ENCODE data around the gene EXOC4. TPM values are rescaled to one million over a fixed set of nuclear protein-coding genes. Genes with fewer than 3 reads are reported as not detected.

The EXOC4 gene
- total and polyA plus RNA-seq, 2 donors (not counting 3 experiments of a cell fraction or from before 2014, with no cell fraction given): 20.3 to 73.1 TPM

GRCh38 chr7:133619491-133619890 lies 366.6 kb downstream of the EXOC4 start:
- intact Hi-C loops (cut with micrococcal nuclease): loop anchor here (1.0 kb wide), 1 partner anchor 14 kb away; no protein-coding TSS in a partner anchor
- H4K20me1 ChIP-seq (replicated peaks; ENCODE audit: control insufficient read depth, extremely low read depth, insufficient read depth, low read length): no peaks in the 10 kb centered on the region
- H3K4me2 ChIP-seq (ENCODE audit: insufficient read depth, low read length): no peak overlapping the region
- ChIA-PET POLR2A (no interaction called here), CTCF (no interaction called here)
- H3K4me3 ChIP-seq (replicated peaks in 1 of 3; ENCODE audit: insufficient read depth in 1 of 3, low read depth in 1 of 3, low read length in 3 of 3): no peak overlapping the region
- no peak overlapping the region for H3K9ac ChIP-seq (replicated peaks; ENCODE audit: extremely low read depth, insufficient read depth, low read length)
- H3K27me3 ChIP-seq (ENCODE audit: control insufficient read depth in 2 of 2, insufficient read depth in 2 of 2, low read length in 2 of 2): no peaks in the 10 kb centered on the region
- TF ChIP-seq JUN (IDR thresholded peaks at IDR 0.05; ENCODE audit: borderline replicate concordance, insufficient read depth, insufficient read length, low read depth) (no peak), MAX (IDR thresholded peaks at IDR 0.05; ENCODE audit: insufficient read depth, insufficient read length) (no peak), POLR2A (IDR thresholded peaks at IDR 0.05; ENCODE audit: low read depth, low read length) (no peak), CTCF (IDR thresholded peaks at IDR 0.05; ENCODE audit: extremely low read depth in 1 of 2, insufficient read depth in 1 of 2, low read depth in 1 of 2, low read length in 2 of 2) (no peak)
- FAIRE-seq (no peak), DNase-seq (ENCODE audit: low read depth, low spot score) (no peak)
- no peaks in the 10 kb centered on the region for H3K9me1 ChIP-seq (replicated peaks; ENCODE audit: control insufficient read depth, extremely low read depth, insufficient read depth, low read length)
- no peaks in the 10 kb centered on the region for H3K36me3 ChIP-seq (ENCODE audit: control insufficient read depth in 2 of 2, extremely low read depth in 1 of 2, insufficient read depth in 2 of 2, low read length in 2 of 2)
- no peaks in the 10 kb centered on the region for H3K9me3 ChIP-seq (replicated peaks; ENCODE audit: control insufficient read depth, insufficient read depth, low read length)
- no peak overlapping the region for H2AFZ ChIP-seq (ENCODE audit: low read depth, low read length)
- H3K79me2 ChIP-seq (ENCODE audit: control insufficient read depth, insufficient read depth, low read length): no peaks in the 10 kb centered on the region
- no TSS peak for BruUV-seq (replicated peaks)
- H3K4me1 ChIP-seq (ENCODE audit: control insufficient read depth, extremely low read depth, insufficient read depth, low read length): no peaks in the 10 kb centered on the region
- no peak overlapping the region for H3K27ac ChIP-seq (ENCODE audit: insufficient read depth, low read depth, low read length)
- dilution Hi-C loops (cut with MboI; ENCODE audit: extremely low pct_ligation_motif_present, low sequenced_read_pairs): no loop called here

GRCh38 chr7:133623721-133624120 lies 370.8 kb downstream of the EXOC4 start:
- CTCF ChIA-PET: no interaction called here
- BruUV-seq (replicated peaks): no TSS peak
- no peaks in the 10 kb centered on the region for H3K9me1 ChIP-seq (replicated peaks; ENCODE audit: control insufficient read depth, extremely low read depth, insufficient read depth, low read length)
- no peak for TF ChIP-seq EZH2 (IDR thresholded peaks at IDR 0.05; ENCODE audit: borderline replicate concordance, low read depth, low read length, severe bottlenecking)
- no peak for TF ChIP-seq JUN (IDR thresholded peaks at IDR 0.05; ENCODE audit: borderline replicate concordance, insufficient read depth, insufficient read length, low read depth)
- no peak for TF ChIP-seq POLR2A (IDR thresholded peaks at IDR 0.05; ENCODE audit: low read depth, low read length)
- TF ChIP-seq MYC (IDR thresholded peaks at IDR 0.05; ENCODE audit: low read depth, low read length): no peak
- no peak for TF ChIP-seq POLR2AphosphoS5 (IDR thresholded peaks at IDR 0.05; ENCODE audit: insufficient read depth, low read depth, low read length)
- TF ChIP-seq GATA2 (IDR thresholded peaks at IDR 0.05; ENCODE audit: insufficient read depth, insufficient read length, low read depth, low read length): no peak
- no peak for TF ChIP-seq MAX (IDR thresholded peaks at IDR 0.05; ENCODE audit: insufficient read depth, insufficient read length)
- no peak for TF ChIP-seq CTCF (IDR thresholded peaks at IDR 0.05; ENCODE audit: extremely low read depth in 1 of 2, insufficient read depth in 1 of 2, low read depth in 1 of 2, low read length in 2 of 2)
- TF ChIP-seq FOS (IDR thresholded peaks at IDR 0.05; ENCODE audit: borderline replicate concordance, insufficient read depth, low read length): no peak
- H3K36me3 ChIP-seq (ENCODE audit: control insufficient read depth in 2 of 2, extremely low read depth in 1 of 2, insufficient read depth in 2 of 2, low read length in 2 of 2): no peaks in the 10 kb centered on the region
- no peaks in the 10 kb centered on the region for H3K4me1 ChIP-seq (ENCODE audit: control insufficient read depth, extremely low read depth, insufficient read depth, low read length)
- H3K27ac ChIP-seq (ENCODE audit: insufficient read depth, low read depth, low read length): no peak overlapping the region
- intact Hi-C loops (cut with micrococcal nuclease) (no loop called here), dilution Hi-C loops (cut with MboI; ENCODE audit: extremely low pct_ligation_motif_present, low sequenced_read_pairs) (no loop called here)
- no peaks in the 10 kb centered on the region for H3K27me3 ChIP-seq (ENCODE audit: control insufficient read depth in 2 of 2, insufficient read depth in 2 of 2, low read length in 2 of 2)
- no peak overlapping the region for H3K9ac ChIP-seq (replicated peaks; ENCODE audit: extremely low read depth, insufficient read depth, low read length)
- no peak for DNase-seq (ENCODE audit: low read depth, low spot score)
- no peak overlapping the region for H3K4me3 ChIP-seq (replicated peaks in 1 of 3; ENCODE audit: insufficient read depth in 1 of 3, low read depth in 1 of 3, low read length in 3 of 3)
- no peak overlapping the region for H2AFZ ChIP-seq (ENCODE audit: low read depth, low read length)
- no peak for FAIRE-seq
- POLR2A ChIA-PET: no interaction called here
- H4K20me1 ChIP-seq (replicated peaks; ENCODE audit: control insufficient read depth, extremely low read depth, insufficient read depth, low read length): no peaks in the 10 kb centered on the region
- no peaks in the 10 kb centered on the region for H3K79me2 ChIP-seq (ENCODE audit: control insufficient read depth, insufficient read depth, low read length)
- no peak overlapping the region for H3K4me2 ChIP-seq (ENCODE audit: insufficient read depth, low read length)
- no peaks in the 10 kb centered on the region for H3K9me3 ChIP-seq (replicated peaks; ENCODE audit: control insufficient read depth, insufficient read depth, low read length)
